Tibial nerve (tissue), 3 donors: ENCODE results near the gene PYROXD2.

ENCODE experiments used
- POLR2A ChIP-seq, 2 donors: fragments of 450-650 bp; IDR thresholded peaks; one replicate each; pipeline ENCODE4 v1.6.1; 2017; ENCODE audit warnings: antibody characterized with exemption in 2 of 2, mild to moderate bottlenecking in 2 of 2, moderate library complexity in 2 of 2
- TF ChIP-seq, protein P1 (sequence below), 5 experiments: fragments of 200-600 bp in 3 of 5; fragments of 450-650 bp in 2 of 5; sonication (generic) in 3 of 5; IDR thresholded peaks; one replicate each; pipeline ENCODE4 v1.5.1; 2016 to 2019; ENCODE audit warnings: antibody characterized with exemption in 5 of 5, mild to moderate bottlenecking in 3 of 5, moderate library complexity in 2 of 5

- TF ChIP-seq, protein P1, sequence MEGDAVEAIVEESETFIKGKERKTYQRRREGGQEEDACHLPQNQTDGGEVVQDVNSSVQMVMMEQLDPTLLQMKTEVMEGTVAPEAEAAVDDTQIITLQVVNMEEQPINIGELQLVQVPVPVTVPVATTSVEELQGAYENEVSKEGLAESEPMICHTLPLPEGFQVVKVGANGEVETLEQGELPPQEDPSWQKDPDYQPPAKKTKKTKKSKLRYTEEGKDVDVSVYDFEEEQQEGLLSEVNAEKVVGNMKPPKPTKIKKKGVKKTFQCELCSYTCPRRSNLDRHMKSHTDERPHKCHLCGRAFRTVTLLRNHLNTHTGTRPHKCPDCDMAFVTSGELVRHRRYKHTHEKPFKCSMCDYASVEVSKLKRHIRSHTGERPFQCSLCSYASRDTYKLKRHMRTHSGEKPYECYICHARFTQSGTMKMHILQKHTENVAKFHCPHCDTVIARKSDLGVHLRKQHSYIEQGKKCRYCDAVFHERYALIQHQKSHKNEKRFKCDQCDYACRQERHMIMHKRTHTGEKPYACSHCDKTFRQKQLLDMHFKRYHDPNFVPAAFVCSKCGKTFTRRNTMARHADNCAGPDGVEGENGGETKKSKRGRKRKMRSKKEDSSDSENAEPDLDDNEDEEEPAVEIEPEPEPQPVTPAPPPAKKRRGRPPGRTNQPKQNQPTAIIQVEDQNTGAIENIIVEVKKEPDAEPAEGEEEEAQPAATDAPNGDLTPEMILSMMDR (IDR thresholded peaks at IDR 0.05) = no peak
- no peak for TF ChIP-seq POLR2A (IDR thresholded peaks at IDR 0.05)
These were observed 46.0 kb upstream of the PYROXD2 start for GRCh38 chr10:98460837-98461499.
